SKM-1 treated with dmso at 0.1 percent for 144 hours (cell line): ENCODE data around the gene TEX9.
"Not testable (repeated sequence)": the region's sequence is repeated elsewhere in the genome, so short reads cannot be mapped to it uniquely, and the experiment has no call there.

Experiments used
- DNase-seq: peaks from one replicate; lab custom pipeline; 2025; ENCODE audit not compliant: unreplicated experiment; lab: John Stamatoyannopoulos, UW

The TEX9 gene

DNA sequence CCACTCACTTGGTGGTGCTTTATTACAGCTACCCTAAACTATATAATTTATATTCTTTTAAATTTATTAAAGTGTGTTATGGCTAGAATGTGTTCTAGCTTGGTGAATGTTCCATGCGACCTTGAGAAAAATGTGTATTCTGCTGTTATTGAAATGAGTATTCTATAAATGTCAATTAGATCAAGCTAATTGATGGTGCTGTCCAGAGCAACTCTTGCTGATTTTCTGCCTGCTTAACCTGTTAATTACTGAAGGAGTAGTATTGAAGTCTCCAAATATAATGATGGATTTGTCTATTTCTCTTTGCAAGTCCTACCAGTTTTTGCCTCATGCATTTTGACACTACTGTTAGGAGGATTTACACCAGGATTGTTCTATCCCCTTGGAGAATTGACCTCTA is 3.2 kb upstream of the TEX9 start:
- no peak for DNase-seq

GRCh38 chr15:56366211-56366610 is 985 bp downstream of the TEX9 start:
- DNase-seq, result no peak

GRCh38 chr15:56367156-56367555 is 1.9 kb downstream of the TEX9 start:
- DNase-seq, result no peak

- DNase-seq, result no peak
These were observed 4.0 kb downstream of the TEX9 start for GRCh38 chr15:56369234-56369633.

DNA sequence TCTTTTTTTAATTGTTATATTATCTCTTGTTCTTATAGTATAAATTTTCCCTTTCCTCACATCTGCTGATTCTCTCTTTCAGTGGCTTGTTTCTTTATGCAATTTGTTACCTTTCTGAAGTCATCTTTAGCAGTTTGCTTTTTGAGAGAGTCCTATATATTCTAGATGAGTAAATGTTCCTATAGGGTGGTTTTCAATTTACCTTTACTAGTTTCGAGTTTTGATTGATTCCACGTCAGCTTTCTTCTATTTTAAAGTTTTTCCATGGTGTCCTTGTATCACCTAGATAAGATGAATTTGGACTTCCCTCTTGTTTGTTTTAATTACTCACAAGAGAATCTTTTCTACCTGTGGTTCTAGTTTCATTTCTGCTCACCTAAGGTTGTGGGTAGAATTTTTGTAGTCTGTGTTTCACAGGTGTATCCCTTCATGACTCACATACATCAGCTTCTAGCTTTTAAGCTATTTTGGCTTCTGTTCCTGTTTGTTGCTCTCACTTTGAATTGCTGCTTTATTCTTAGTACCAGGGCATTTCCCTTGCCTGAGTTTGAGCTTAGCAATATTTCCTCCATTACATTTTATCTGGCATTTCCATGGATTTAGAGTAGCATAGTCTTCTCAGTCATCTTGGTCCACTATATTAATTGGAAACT is 6.4 kb downstream of the TEX9 start:
- DNase-seq, result no peak

GRCh38 chr15:56374693-56375092 is 9.5 kb downstream of the TEX9 start:
- not testable (repeated sequence) for DNase-seq

- not testable (repeated sequence) for DNase-seq
These were observed 12.6 kb downstream of the TEX9 start for GRCh38 chr15:56377822-56378221.

GRCh38 chr15:56383010-56383409 is 17.8 kb downstream of the TEX9 start:
- no peak for DNase-seq

GRCh38 chr15:56385908-56386307 is 20.7 kb downstream of the TEX9 start:
- no peak for DNase-seq

DNA sequence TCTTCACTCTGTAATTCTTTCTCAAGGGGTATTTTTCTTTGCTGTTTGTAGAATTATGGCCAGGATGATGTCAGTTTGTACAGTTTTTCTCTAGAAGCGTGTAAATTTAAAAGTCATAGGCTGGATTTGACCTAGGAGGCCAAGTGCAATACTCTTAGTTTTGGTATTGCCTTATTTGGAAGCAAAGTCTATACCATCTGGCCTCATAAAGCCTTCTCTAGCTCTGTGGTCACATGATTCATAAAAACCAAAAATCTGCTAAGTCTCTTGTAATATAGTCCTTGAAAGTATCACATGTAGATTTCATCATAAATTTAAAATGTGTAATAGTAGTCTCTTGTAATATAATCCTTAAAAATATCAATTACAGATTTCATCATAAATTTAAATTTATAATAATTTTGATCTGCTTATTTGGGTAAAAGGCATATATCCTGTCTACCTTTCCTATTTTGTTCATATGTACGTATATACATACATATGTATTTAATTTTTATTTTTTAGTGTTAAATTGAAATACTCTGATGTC is 25.6 kb downstream of the TEX9 start:
- DNase-seq, result no peak

DNA sequence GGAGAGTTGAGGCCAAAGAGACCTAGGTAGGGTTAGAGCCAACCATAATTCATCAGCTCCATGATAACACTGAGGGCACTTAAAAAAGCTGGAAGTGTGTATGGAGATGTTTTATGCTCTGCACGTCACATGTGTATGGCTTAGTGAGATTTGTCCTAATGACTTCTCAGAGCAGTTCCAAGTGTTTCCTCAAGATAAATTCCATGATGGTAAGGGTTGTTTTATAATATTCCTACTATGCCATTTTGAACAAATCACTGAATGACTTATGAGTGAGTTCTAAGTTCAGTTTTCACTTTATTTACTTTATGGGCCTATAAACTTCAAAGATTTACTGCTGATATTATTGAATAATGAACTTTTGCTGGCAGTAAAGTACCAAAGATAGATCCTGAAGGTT is 28.1 kb downstream of the TEX9 start:
- DNase-seq, result no peak

- DNase-seq, result no peak
These were observed 29.7 kb downstream of the TEX9 start for GRCh38 chr15:56394909-56395308.

DNA sequence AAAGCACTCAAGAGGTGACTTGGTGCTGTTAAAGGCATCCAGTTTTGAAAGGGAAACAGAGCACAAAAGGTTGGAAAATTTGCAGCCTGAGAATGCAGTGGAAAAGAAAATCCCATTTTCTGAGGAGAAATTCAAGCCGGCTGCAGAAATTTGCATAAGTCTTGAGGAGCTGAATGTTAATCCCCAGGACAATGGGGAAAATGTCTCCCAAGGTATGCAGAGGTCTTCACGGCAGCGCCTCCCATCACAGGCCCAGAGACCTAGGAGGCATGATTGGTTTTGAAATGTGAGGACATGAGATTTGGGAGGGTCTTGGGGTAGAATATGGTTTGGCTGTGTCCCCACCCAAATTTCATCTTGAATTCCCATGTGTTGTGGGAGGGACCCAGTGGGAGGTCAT is 32.1 kb downstream of the TEX9 start:
- DNase-seq, result not testable (repeated sequence)

GRCh38 chr15:56399209-56399608 is 34.0 kb downstream of the TEX9 start:
- not testable (repeated sequence) for DNase-seq

- DNase-seq, result no peak
These were observed 45.5 kb downstream of the TEX9 start for GRCh38 chr15:56410721-56411120.

DNA sequence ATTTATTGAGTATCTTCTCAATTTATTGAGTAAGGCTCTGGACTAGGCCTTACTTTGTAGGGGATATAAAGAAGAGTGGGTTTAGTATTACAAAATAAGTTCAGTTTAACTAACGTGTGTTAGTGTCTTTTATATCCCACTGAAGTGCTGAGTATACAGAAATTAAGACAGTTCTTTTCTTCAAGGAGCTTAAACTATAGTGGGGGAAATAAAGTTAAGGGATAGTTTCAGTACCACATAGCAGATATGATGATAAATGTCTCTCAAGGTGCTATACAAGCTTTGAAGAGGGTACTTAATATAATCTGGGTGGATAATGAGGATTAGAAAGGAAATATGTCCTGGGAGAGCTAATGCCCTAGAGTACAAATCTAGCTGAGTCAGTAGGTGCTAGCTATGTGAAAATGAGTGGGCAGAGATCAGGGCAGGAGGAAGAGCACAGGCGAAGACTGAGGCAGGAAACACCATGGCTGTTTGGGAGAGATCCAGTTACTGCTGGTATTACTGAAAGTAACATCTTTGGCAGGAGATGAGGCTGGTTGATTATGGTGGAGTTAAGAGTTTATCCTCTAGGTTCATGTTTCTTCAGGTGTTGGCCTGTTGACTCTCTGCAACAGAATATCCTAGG is 46.0 kb downstream of the TEX9 start:
- DNase-seq, result no peak

DNA sequence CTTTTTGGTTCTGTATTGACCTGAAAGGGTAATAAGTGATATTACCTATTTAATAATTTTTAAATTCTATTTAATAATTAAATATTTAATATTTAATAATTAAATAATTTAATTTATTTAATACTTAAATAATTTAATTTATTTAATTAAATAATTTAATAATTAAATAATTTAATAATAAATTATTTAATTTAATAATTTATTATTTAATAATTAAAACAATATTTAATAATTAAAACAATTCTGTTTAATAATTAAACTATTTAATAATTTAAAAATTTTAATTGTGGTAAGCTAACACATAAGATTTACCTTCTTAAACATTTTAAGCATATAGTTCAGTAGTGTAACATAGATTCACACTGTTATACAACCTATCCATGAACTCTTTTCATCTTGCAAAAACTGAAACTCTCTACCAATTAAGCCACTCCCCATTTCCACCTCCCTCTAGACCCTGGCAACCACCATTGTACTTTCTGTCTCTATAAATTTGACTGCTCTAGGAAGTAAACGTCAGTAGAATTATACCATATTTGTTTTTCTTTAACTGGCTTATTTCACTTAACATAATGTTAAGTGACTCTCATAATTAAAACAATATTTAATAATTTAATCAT is 48.0 kb downstream of the TEX9 start:
- DNase-seq, result not testable (repeated sequence)

DNA sequence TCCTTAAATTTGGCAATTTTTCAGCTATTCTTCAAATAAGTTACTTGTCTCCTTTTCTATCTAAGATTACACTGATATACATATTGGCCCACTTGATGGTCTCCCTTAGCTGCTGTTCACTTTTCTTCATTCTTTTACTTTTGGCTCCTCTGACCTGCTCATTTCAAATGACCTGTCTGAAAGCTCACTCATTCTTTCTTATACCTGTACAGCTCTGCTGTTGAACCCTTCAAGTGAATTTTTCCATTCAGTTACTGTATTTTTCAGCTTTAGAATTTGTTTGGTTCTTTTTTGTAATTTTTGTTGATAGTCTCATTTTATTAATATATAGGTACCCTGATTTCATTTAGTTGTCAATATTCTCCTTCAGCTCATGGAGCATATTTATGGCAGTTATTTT is 60.0 kb downstream of the TEX9 start:
- DNase-seq, result no peak

GRCh38 chr15:56425976-56426375 is 60.8 kb downstream of the TEX9 start:
- DNase-seq, result no peak

GRCh38 chr15:56428821-56429458 is 63.7 kb downstream of the TEX9 start:
- DNase-seq, result peak; percentile 57

GRCh38 chr15:56432304-56432703 is 67.1 kb downstream of the TEX9 start:
- no peak for DNase-seq
